GM15510 (cell line): ENCODE measurements around the gene WDR33.

Experiments
- POLR2A ChIP-seq: IDR thresholded peaks from 3 replicates; pipeline ENCODE4 v1.6.1; 2011; ENCODE audit warnings: borderline replicate concordance; ENCODE audit not compliant: insufficient read length; ENCODE audit errors: extremely low read depth

WDR33 gene

GRCh38 chr2:127783101-127783500, 27.9 kb downstream of the WDR33 start:
- TF ChIP-seq POLR2A: no peak

DNA sequence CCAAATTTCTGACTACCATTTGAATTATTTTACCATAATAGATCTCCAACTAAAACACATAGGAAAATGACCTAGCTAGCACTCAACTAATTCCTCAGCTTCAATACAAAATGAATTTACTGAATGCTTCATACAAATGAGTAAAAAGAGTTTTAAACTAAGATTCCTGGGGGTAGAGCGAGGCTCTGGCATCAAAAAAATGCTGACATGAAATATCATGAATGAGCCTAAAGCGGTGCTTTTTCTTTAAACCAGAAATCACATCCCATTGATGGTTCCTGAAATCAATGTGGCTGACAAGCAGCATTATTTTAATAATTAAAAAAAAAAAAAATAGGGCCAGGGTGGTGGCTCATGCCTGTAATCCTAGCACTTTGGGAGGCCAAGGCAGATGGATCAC, 32.1 kb downstream of the WDR33 start:
- no peak for TF ChIP-seq POLR2A

GRCh38 chr2:127778447-127778846, 32.5 kb downstream of the WDR33 start:
- no peak for TF ChIP-seq POLR2A

- TF ChIP-seq POLR2A: no peak
Observed at GRCh38 chr2:127776122-127776780, 34.7 kb downstream of the WDR33 start.

DNA sequence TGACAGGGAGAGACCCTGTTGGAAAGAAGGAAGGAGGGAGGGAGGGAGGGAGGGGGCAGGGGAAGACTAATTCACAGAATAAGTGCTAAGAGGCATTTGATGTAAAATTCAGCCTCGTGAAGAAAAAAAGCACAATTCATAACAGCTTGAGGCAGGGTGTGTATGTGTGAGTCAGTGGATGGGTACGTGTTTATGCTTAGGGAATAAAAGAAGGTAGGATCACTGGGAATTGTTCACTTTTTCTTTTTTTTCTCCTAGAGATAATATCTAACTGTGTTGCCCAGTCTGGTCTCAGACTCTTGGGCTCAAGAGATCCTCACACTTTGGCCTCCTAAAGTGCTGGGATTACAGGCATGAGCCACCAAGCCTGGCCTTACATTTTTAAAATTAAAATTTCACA, 39.2 kb downstream of the WDR33 start:
- no peak for TF ChIP-seq POLR2A

DNA sequence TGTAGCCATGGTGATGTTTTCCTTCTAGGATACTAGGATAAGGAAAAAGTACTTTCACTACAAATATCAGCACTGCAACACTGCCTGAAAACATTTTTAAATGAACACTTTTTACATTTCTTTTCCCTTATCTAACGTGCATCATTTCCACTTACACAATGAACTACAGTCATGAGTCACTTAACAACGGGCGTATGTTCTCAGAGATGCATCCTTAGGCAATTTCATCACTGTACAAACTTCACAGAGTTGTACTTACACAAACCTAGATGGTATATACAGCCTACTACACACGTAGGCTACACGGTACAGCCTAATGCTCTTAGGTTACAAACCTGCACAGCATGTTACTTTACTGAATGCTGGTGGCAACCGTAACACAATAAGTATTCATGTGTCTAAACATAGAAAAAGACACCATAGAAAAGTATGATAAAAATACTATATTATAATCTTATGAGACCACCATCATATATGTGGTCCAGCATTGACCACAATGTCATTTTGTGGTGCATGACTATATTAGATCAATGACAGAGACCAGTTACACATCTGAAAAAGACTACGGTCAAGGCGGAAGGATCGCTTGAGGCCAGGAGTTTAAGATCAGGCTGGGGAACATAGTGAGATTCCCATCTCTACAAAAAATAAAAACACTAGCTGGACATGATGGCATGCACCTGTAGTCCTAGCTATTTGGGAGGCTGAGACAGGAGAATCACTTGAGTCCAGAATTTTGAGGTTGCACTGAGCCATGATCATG, 39.8 kb downstream of the WDR33 start:
- TF ChIP-seq POLR2A: no peak

GRCh38 chr2:127769587-127769986, 41.4 kb downstream of the WDR33 start:
- no peak for TF ChIP-seq POLR2A

- no peak for TF ChIP-seq POLR2A
Observed at GRCh38 chr2:127768775-127769479, 42.0 kb downstream of the WDR33 start.

DNA sequence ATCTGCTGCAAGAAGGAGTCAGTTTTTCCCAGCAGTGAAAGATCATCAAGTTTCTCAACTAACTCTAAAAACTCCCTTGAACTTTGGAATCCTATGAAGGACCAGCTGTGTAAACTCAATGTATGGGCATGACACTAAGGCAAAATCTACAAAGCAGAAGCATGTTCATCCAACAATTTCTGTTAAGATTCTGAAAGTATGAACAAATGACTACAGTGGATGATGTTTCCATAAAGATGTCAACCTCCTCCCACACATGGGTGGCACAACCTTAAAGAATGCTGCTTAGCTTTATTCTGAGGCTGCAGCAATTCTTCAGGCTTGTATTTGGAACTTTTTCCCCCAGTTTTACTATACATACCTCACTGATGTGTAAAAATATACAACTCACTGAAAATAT, 47.2 kb downstream of the WDR33 start:
- no peak for TF ChIP-seq POLR2A

- TF ChIP-seq POLR2A: no peak
Observed at GRCh38 chr2:127762846-127763245, 48.1 kb downstream of the WDR33 start.

GRCh38 chr2:127762441-127762840, 48.5 kb downstream of the WDR33 start:
- no peak for TF ChIP-seq POLR2A

DNA sequence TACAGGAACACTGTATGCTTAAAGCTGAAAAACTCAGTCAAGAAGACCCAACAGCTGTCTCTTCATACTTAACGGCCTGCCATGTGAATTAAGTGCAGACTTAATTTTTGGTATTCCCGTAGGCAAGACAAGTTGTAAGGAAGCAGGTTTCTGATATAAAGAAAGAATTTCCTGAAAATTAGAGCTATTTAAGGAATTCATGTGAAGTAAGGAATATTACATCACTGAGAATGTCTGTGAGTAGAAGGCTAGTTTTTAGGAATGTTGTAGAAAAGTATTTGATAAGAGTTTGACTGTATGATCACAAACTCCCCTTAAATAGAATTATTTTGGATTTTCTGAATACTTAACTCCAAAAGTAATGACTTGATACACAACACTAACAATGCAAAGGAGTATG, 51.0 kb downstream of the WDR33 start:
- no peak for TF ChIP-seq POLR2A

- TF ChIP-seq POLR2A: no peak
Observed at GRCh38 chr2:127754186-127754585, 56.8 kb downstream of the WDR33 start.

DNA sequence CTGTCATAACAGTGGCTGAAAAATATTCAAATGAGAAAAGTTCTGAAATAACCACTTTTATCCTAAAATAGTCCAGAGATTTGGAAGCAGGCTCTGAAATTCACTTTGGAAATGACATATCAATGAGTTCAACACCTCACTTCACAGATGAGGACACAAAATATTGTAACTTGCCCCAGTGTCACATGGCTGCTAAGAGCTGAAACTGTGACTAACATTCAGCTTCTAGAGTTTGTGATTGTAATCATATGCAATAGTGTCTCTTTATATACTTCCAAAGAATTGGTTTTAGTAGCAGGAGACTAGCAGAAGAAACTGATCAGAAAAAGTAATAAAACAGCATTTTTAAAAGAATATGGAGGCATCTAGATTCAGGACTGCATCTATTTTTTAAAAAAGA, 57.6 kb downstream of the WDR33 start:
- no peak for TF ChIP-seq POLR2A

DNA sequence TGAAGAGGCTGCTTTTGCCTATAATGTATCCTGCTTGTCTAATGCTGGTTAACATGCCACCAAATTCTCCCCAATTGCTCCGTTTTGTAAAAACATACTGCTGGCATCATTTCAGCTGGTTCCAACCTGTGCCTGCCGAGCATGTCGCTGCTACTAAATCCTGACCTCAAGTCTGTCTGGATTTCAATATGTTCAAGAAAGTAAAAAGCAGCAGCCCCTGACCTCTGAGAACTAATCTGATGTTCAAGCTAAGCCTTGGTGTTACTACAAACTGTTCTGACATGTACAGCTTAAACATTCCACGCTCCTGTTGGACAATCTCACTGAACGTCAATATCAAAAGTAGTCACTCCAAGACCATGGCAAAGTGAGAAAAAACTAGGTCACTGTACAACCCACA, 63.4 kb downstream of the WDR33 start:
- TF ChIP-seq POLR2A: no peak
